Fibroblast of peridontal ligament (primary cell): ENCODE results near the gene FRMPD4.
"Not testable (repeated sequence)": the region's sequence is repeated elsewhere in the genome, so short reads cannot be mapped to it uniquely, and the experiment has no call there.

ENCODE experiments used
- DNase-seq: peaks from one replicate; pipeline ENCODE4 v3.0.0-alpha.2; 2010; ENCODE audit errors: extremely low read depth

FRMPD4 gene

GRCh38 chrX:12526306-12526705 is 388.0 kb downstream of the FRMPD4 start:
- peak; percentile 1 for DNase-seq

- DNase-seq = not testable (repeated sequence)
Measured at GRCh38 chrX:12538096-12538495, 399.8 kb downstream of the FRMPD4 start.

- not testable (repeated sequence) for DNase-seq
Measured at GRCh38 chrX:12542251-12542650, 404.0 kb downstream of the FRMPD4 start.

GRCh38 chrX:12548341-12548740 is 410.1 kb downstream of the FRMPD4 start:
- DNase-seq = no peak

- peak; percentile 4 for DNase-seq
Measured at GRCh38 chrX:12548746-12549145, 410.5 kb downstream of the FRMPD4 start.

GRCh38 chrX:12554206-12554605 is 415.9 kb downstream of the FRMPD4 start:
- no peak for DNase-seq

- peak; percentile 11 for DNase-seq
Measured at GRCh38 chrX:12563121-12563520, 424.8 kb downstream of the FRMPD4 start.

GRCh38 chrX:12564221-12564620 is 425.9 kb downstream of the FRMPD4 start:
- DNase-seq = no peak

- peak; percentile 30 for DNase-seq
Measured at GRCh38 chrX:12567857-12568256, 429.6 kb downstream of the FRMPD4 start.

- DNase-seq = no peak
Measured at GRCh38 chrX:12570859-12571501, 432.7 kb downstream of the FRMPD4 start.

GRCh38 chrX:12579311-12579710 is 441.0 kb downstream of the FRMPD4 start:
- DNase-seq = no peak

- no peak for DNase-seq
Measured at GRCh38 chrX:12580548-12580947, 442.3 kb downstream of the FRMPD4 start.

GRCh38 chrX:12581546-12581945 is 443.3 kb downstream of the FRMPD4 start:
- no peak for DNase-seq

GRCh38 chrX:12582649-12583048 is 444.4 kb downstream of the FRMPD4 start:
- no peak for DNase-seq

GRCh38 chrX:12583543-12583942 is 445.3 kb downstream of the FRMPD4 start:
- no peak for DNase-seq

- no peak for DNase-seq
Measured at GRCh38 chrX:12595720-12596119, 457.4 kb downstream of the FRMPD4 start.

GRCh38 chrX:12610079-12610478 is 471.8 kb downstream of the FRMPD4 start:
- DNase-seq = peak; percentile 67

GRCh38 chrX:12611471-12611870 is 473.2 kb downstream of the FRMPD4 start:
- no peak for DNase-seq

GRCh38 chrX:12614266-12614665 is 476.0 kb downstream of the FRMPD4 start:
- DNase-seq = no peak

GRCh38 chrX:12615061-12615460 is 476.8 kb downstream of the FRMPD4 start:
- DNase-seq = no peak

- DNase-seq = no peak
Measured at GRCh38 chrX:12617241-12617640, 479.0 kb downstream of the FRMPD4 start.

GRCh38 chrX:12647230-12647629 is 509.0 kb downstream of the FRMPD4 start:
- DNase-seq = no peak

GRCh38 chrX:12648995-12649394 is 510.7 kb downstream of the FRMPD4 start:
- DNase-seq = no peak

- no peak for DNase-seq
Measured at GRCh38 chrX:12657433-12657832, 519.2 kb downstream of the FRMPD4 start.
